Epithelial cell of proximal tubule (primary cell): ENCODE measurements around the gene PCED1A. TPM values are rescaled to one million over a fixed set of nuclear protein-coding genes. Genes with fewer than 3 reads are reported as not detected.

ENCODE experiments used
- DNase-seq: peaks from one replicate; pipeline ENCODE4 v3.0.0-alpha.2; 2011; ENCODE audit warnings: low read depth
- H3K4me3 ChIP-seq: 2 replicates; pipeline ENCODE4 v1.5.1; 2011; ENCODE audit warnings: low read depth, mild to moderate bottlenecking, low read length
- total RNA-seq: library from RNA; depleted of rRNA; stranded (reverse); fragments of >200 nt; gene quantifications from 2 replicates; pipeline ENCODE4 v1.2.3, GENCODE V29; 2015
- TF ChIP-seq, protein P1 (sequence below): conservative IDR thresholded peaks from 2 replicates; pipeline ENCODE4 v1.5.1; 2012; ENCODE audit warnings: low read depth, mild to moderate bottlenecking, low read length

The PCED1A gene
- total RNA-seq, 1 donor from 2014 or later, result 37.5 TPM

- no peak for DNase-seq
- TF ChIP-seq, protein P1, sequence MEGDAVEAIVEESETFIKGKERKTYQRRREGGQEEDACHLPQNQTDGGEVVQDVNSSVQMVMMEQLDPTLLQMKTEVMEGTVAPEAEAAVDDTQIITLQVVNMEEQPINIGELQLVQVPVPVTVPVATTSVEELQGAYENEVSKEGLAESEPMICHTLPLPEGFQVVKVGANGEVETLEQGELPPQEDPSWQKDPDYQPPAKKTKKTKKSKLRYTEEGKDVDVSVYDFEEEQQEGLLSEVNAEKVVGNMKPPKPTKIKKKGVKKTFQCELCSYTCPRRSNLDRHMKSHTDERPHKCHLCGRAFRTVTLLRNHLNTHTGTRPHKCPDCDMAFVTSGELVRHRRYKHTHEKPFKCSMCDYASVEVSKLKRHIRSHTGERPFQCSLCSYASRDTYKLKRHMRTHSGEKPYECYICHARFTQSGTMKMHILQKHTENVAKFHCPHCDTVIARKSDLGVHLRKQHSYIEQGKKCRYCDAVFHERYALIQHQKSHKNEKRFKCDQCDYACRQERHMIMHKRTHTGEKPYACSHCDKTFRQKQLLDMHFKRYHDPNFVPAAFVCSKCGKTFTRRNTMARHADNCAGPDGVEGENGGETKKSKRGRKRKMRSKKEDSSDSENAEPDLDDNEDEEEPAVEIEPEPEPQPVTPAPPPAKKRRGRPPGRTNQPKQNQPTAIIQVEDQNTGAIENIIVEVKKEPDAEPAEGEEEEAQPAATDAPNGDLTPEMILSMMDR, result no peak
- peak within 1 kb of the TSS; percentile 97 for H3K4me3 ChIP-seq
Observed at GRCh38 chr20:2873010-2873746, 32.7 kb upstream of the PCED1A start, which contains the start of gene PTPRA. TSS of gene PTPRA (plus strand) at chr20:2873481. CDS start at chr20:2964278, 90,797 bp downstream.

- DNase-seq, result no peak
- peak overlapping the region; percentile 97 for H3K4me3 ChIP-seq
- TF ChIP-seq, protein P1, result peak; percentile 41
Observed at GRCh38 chr20:2872459-2873009, 32.1 kb upstream of the PCED1A start.

DNA sequence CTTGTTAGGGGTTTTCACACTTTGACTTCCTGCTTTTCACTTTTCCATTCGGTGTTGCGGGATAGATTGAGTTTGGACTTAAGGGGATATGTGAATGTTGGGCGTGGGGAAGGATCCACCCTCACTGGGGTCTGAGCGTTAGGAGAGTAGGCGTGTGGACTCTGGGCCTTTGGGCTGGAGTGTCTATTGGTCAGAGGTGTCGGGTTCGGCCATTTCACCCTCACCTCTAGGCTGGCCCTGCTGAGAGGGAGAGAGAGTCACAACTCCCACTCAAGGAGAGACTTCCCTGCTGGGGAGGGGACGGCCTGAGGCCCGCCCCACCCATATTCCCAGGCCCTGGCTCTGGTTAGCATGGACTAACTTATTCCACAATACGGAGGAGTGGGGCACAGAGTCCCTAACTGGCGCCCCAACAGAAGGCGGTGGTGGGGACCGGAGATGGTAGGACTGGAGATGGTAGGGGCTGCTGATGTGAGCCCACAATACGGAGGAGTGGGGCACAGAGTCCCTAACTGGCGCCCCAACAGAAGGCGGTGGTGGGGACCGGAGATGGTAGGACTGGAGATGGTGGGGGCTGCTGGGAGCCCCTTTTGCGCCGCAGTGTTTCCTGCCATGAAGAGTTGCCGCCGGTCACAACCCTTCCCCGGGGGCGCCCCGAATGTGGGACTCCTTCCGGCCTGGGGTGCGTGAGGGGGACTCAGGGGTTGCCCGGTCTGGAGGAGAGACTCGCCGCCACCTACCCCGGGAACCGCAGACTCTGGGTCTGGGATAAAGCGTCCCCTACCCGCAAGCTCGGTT, 31.4 kb upstream of the PCED1A start:
- TF ChIP-seq, protein P1, result no peak
- peak overlapping the region; percentile 97 for H3K4me3 ChIP-seq
- DNase-seq, result no peak

DNA sequence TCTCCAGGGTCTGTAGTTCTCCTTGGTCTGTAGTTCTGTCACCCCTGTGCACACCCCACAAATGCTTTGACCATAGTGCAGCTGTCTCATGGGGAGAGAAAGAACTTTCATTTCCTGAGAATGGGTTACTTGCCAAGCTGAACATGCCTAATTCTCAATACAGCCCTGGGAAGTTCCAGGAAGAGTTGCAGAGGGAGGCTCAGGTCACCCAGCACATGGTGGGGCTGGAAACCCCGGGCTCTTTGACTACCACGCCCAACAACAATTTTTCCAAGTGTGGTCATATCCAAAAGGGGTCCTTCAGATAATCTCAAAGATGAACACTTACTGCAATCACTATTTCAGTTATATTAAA, 30.6 kb upstream of the PCED1A start:
- DNase-seq, result no peak
- H3K4me3 ChIP-seq, result no peak overlapping the region
- TF ChIP-seq, protein P1, result no peak

DNA sequence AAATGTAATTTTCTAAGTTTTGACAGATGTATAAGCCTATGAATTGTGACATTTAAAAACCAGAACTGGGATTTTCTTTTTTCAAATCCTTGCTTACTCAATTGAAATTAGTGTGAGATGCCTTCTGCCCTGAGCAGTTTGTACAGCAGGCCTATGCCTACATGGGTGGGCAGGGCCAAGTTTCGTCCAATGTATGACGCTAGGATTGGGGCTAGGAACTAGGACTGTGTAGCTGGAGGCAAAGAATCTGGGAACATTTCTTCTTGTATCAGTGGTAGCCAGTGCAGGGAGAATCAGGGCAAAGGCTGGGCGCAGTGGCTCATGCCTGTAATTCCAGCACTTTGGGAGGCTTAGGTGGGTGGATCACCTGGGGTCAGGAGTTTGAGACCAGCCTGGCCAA, 28.9 kb upstream of the PCED1A start:
- no peak overlapping the region for H3K4me3 ChIP-seq
- TF ChIP-seq, protein P1, result no peak
- no peak for DNase-seq

DNA sequence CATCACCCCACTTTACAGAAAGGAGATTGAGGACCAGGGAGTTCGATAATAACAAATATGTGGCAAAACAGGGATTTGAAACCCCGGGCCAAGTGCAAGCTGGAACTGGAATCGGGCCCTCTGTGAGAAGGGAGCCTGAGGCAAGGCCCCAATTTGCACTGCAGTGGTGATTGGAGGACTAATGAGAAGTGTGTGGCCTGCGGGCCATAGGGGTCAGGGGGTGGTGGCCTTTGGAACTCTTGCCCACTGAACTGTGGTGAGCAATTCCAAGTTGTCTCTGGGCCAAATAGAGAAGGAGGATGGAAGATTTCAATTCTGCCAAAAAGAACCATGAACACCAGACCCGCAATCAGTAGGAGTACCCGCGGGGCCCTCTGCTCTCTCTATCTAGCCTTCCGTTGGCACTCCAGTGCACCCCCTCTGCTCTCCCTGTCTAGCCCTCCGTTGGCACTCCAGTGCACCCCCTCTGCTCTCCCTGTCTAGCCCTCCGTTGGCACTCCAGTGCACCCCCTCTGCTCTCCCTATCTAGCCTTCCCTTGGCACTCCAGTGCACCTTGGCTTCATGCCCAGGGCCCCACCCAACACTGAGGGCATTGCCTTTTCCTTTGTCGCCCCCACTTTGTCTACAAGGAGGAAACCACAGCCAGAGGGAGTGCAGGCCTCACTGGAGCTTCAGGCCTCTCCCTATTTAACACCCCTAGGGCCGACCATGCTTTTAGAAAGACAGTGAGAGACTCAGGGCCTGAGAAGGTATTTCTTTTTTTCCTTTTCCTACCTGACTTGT, 26.8 kb upstream of the PCED1A start:
- TF ChIP-seq, protein P1, result no peak
- no peak for DNase-seq
- H3K4me3 ChIP-seq, result no peak overlapping the region
